ENCODE results near the gene MAML3. TPM values are rescaled to one million over a fixed set of nuclear protein-coding genes. Genes with fewer than 3 reads are reported as not detected.

Gene MAML3
- total RNA-seq, 5 donors from 2014 or later (not counting 1 experiment from before 2014, with no cell fraction given) = 2.0 to 3.4 (median 2.7) TPM

GRCh38 chr4:139919004-139919403 lies 235.0 kb downstream of the MAML3 start:
- CTCF ChIA-PET = no interaction called here
- H3K4me1 Mint-ChIP-seq = no peaks in the 10 kb centered on the region
- POLR2A ChIA-PET = no interaction called here
- Histone ChIP-seq H3K4me3 (ENCODE audit: control insufficient read depth in 1 of 2, extremely low read depth in 1 of 2, low read length in 1 of 2) (no peak overlapping the region), H3K27me3 (replicated peaks in 1 of 2; ENCODE audit: control insufficient read depth in 2 of 2, extremely low read depth in 1 of 2, insufficient read depth in 2 of 2, low read length in 1 of 2) (no peaks in the 10 kb centered on the region), H3K4me1 (ENCODE audit: control insufficient read depth in 1 of 2, extremely low read depth in 1 of 2, insufficient read depth in 2 of 2, low read length in 2 of 2) (no peaks in the 10 kb centered on the region), H3K36me3 (ENCODE audit: control insufficient read depth in 2 of 2, extremely low read depth in 1 of 2, insufficient read depth in 1 of 2, low read length in 1 of 2) (no peaks in the 10 kb centered on the region), H3K9me3 (no peaks in the 10 kb centered on the region), H3K27ac (ENCODE audit: low read length) (no peak overlapping the region)
- no peaks in the 10 kb centered on the region for H3K9me3 Mint-ChIP-seq
- DNase-seq = no peak
- H3K27ac Mint-ChIP-seq = no peak overlapping the region
- H3K4me3 Mint-ChIP-seq = no peak overlapping the region
- no peaks in the 10 kb centered on the region for H3K36me3 Mint-ChIP-seq
- peaks cover 0 to 2% of the 10 kb centered on the region in 2 donors for H3K27me3 Mint-ChIP-seq
- no peak for ATAC-seq (replicated peaks in 1 of 4)

- Mint-ChIP-seq H3K9me3 (no peaks in the 10 kb centered on the region), H3K4me3 (no peak overlapping the region), H3K36me3 (no peaks in the 10 kb centered on the region), H3K4me1 (no peaks in the 10 kb centered on the region), H3K27me3 (peaks cover 0 to 2% of the 10 kb centered on the region in 2 donors), H3K27ac (no peak overlapping the region)
- POLR2A ChIA-PET = no interaction called here
- Histone ChIP-seq H3K4me3 (ENCODE audit: control insufficient read depth in 1 of 2, extremely low read depth in 1 of 2, low read length in 1 of 2) (no peak overlapping the region), H3K27me3 (replicated peaks in 1 of 2; ENCODE audit: control insufficient read depth in 2 of 2, extremely low read depth in 1 of 2, insufficient read depth in 2 of 2, low read length in 1 of 2) (no peaks in the 10 kb centered on the region), H3K9me3 (no peaks in the 10 kb centered on the region), H3K4me1 (ENCODE audit: control insufficient read depth in 1 of 2, extremely low read depth in 1 of 2, insufficient read depth in 2 of 2, low read length in 2 of 2) (no peaks in the 10 kb centered on the region), H3K27ac (ENCODE audit: low read length) (no peak overlapping the region), H3K36me3 (ENCODE audit: control insufficient read depth in 2 of 2, extremely low read depth in 1 of 2, insufficient read depth in 1 of 2, low read length in 1 of 2) (no peaks in the 10 kb centered on the region)
- ATAC-seq (replicated peaks in 1 of 4) (no peak), DNase-seq (no peak)
- CTCF ChIA-PET = no interaction called here
- WGBS (ENCODE audit: insufficient coverage) = 63% methylated on average over 2 of the region's 7 CpGs
Measured at GRCh38 chr4:139918591-139918990, 235.4 kb downstream of the MAML3 start.

- CTCF ChIA-PET = no interaction called here
- no peaks in the 10 kb centered on the region for H3K27me3 ChIP-seq (replicated peaks in 1 of 2; ENCODE audit: control insufficient read depth in 2 of 2, extremely low read depth in 1 of 2, insufficient read depth in 2 of 2, low read length in 1 of 2)
- Mint-ChIP-seq H3K4me1 (no peaks in the 10 kb centered on the region), H3K4me3 (no peak overlapping the region), H3K27ac (no peak overlapping the region), H3K36me3 (no peaks in the 10 kb centered on the region), H3K9me3 (no peaks in the 10 kb centered on the region), H3K27me3 (peaks cover 0 to 2% of the 10 kb centered on the region in 2 donors)
- 94% methylated on average over 3 of the region's 6 CpGs for WGBS (ENCODE audit: insufficient coverage)
- ATAC-seq (replicated peaks in 1 of 4) (no peak), DNase-seq (no peak)
- POLR2A ChIA-PET = no interaction called here
- no peaks in the 10 kb centered on the region for H3K9me3 ChIP-seq
- no peaks in the 10 kb centered on the region for H3K4me1 ChIP-seq (ENCODE audit: control insufficient read depth in 1 of 2, extremely low read depth in 1 of 2, insufficient read depth in 2 of 2, low read length in 2 of 2)
- no peak overlapping the region for H3K4me3 ChIP-seq (ENCODE audit: control insufficient read depth in 1 of 2, extremely low read depth in 1 of 2, low read length in 1 of 2)
- no peaks in the 10 kb centered on the region for H3K36me3 ChIP-seq (ENCODE audit: control insufficient read depth in 2 of 2, extremely low read depth in 1 of 2, insufficient read depth in 1 of 2, low read length in 1 of 2)
- no peak overlapping the region for H3K27ac ChIP-seq (ENCODE audit: low read length)
Measured at GRCh38 chr4:139917896-139918295, 236.1 kb downstream of the MAML3 start.

GRCh38 chr4:139916041-139916440 lies 237.9 kb downstream of the MAML3 start:
- no peak overlapping the region for H3K27ac Mint-ChIP-seq
- Histone ChIP-seq H3K4me1 (ENCODE audit: control insufficient read depth in 1 of 2, extremely low read depth in 1 of 2, insufficient read depth in 2 of 2, low read length in 2 of 2) (no peaks in the 10 kb centered on the region), H3K27me3 (replicated peaks in 1 of 2; ENCODE audit: control insufficient read depth in 2 of 2, extremely low read depth in 1 of 2, insufficient read depth in 2 of 2, low read length in 1 of 2) (no peaks in the 10 kb centered on the region), H3K9me3 (no peaks in the 10 kb centered on the region), H3K36me3 (ENCODE audit: control insufficient read depth in 2 of 2, extremely low read depth in 1 of 2, insufficient read depth in 1 of 2, low read length in 1 of 2) (no peaks in the 10 kb centered on the region), H3K4me3 (ENCODE audit: control insufficient read depth in 1 of 2, extremely low read depth in 1 of 2, low read length in 1 of 2) (no peak overlapping the region), H3K27ac (ENCODE audit: low read length) (no peak overlapping the region)
- H3K27me3 Mint-ChIP-seq = no peaks in the 10 kb centered on the region
- ChIA-PET CTCF (no interaction called here), POLR2A (interaction anchor here in 1 of 2 donors (0.6 kb wide), 1 partner anchor 658 kb away, joined by 9 read pairs; no protein-coding TSS in a partner anchor)
- WGBS (ENCODE audit: insufficient coverage) = no CpG with 5 or more reads among the region's 1 CpG
- ATAC-seq (replicated peaks in 1 of 4) = no peak
- H3K9me3 Mint-ChIP-seq = no peaks in the 10 kb centered on the region
- no peak overlapping the region for H3K4me3 Mint-ChIP-seq
- no peak for DNase-seq
- no peaks in the 10 kb centered on the region for H3K36me3 Mint-ChIP-seq
- H3K4me1 Mint-ChIP-seq = no peaks in the 10 kb centered on the region

- H3K9me3 Mint-ChIP-seq = no peaks in the 10 kb centered on the region
- CTCF ChIA-PET = interaction anchor here in 1 of 2 donors (0.5 kb wide), 1 partner anchor 876 kb away, joined by 3 read pairs; no protein-coding TSS in a partner anchor
- H3K27ac ChIP-seq (ENCODE audit: low read length) = no peak overlapping the region
- no peaks in the 10 kb centered on the region for H3K4me1 Mint-ChIP-seq
- ATAC-seq (replicated peaks in 1 of 4) (no peak), DNase-seq (no peak)
- no peaks in the 10 kb centered on the region for H3K36me3 Mint-ChIP-seq
- POLR2A ChIA-PET = no interaction called here
- H3K36me3 ChIP-seq (ENCODE audit: control insufficient read depth in 2 of 2, extremely low read depth in 1 of 2, insufficient read depth in 1 of 2, low read length in 1 of 2) = no peaks in the 10 kb centered on the region
- H3K27ac Mint-ChIP-seq = no peak overlapping the region
- no peak overlapping the region for H3K4me3 Mint-ChIP-seq
- 50% methylated on average over 1 of the region's 2 CpGs for WGBS (ENCODE audit: insufficient coverage)
- no peaks in the 10 kb centered on the region for H3K4me1 ChIP-seq (ENCODE audit: control insufficient read depth in 1 of 2, extremely low read depth in 1 of 2, insufficient read depth in 2 of 2, low read length in 2 of 2)
- H3K4me3 ChIP-seq (ENCODE audit: control insufficient read depth in 1 of 2, extremely low read depth in 1 of 2, low read length in 1 of 2) = no peak overlapping the region
- H3K27me3 Mint-ChIP-seq = no peaks in the 10 kb centered on the region
- H3K9me3 ChIP-seq = no peaks in the 10 kb centered on the region
- H3K27me3 ChIP-seq (replicated peaks in 1 of 2; ENCODE audit: control insufficient read depth in 2 of 2, extremely low read depth in 1 of 2, insufficient read depth in 2 of 2, low read length in 1 of 2) = no peaks in the 10 kb centered on the region
Measured at GRCh38 chr4:139915037-139915436, 238.9 kb downstream of the MAML3 start.

GRCh38 chr4:139913995-139914598 lies 239.9 kb downstream of the MAML3 start:
- ChIA-PET POLR2A (no interaction called here), CTCF (interaction anchor here in 1 of 2 donors (0.7 kb wide), 1 partner anchor 19 kb away, joined by 3 read pairs; no protein-coding TSS in a partner anchor)
- Histone ChIP-seq H3K4me3 (ENCODE audit: control insufficient read depth in 1 of 2, extremely low read depth in 1 of 2, low read length in 1 of 2) (no peak overlapping the region), H3K4me1 (ENCODE audit: control insufficient read depth in 1 of 2, extremely low read depth in 1 of 2, insufficient read depth in 2 of 2, low read length in 2 of 2) (no peaks in the 10 kb centered on the region), H3K9me3 (no peaks in the 10 kb centered on the region), H3K27me3 (replicated peaks in 1 of 2; ENCODE audit: control insufficient read depth in 2 of 2, extremely low read depth in 1 of 2, insufficient read depth in 2 of 2, low read length in 1 of 2) (no peaks in the 10 kb centered on the region), H3K27ac (ENCODE audit: low read length) (no peak overlapping the region), H3K36me3 (ENCODE audit: control insufficient read depth in 2 of 2, extremely low read depth in 1 of 2, insufficient read depth in 1 of 2, low read length in 1 of 2) (no peaks in the 10 kb centered on the region)
- no peak for DNase-seq
- no CpG with 5 or more reads among the region's 5 CpGs for WGBS (ENCODE audit: insufficient coverage)
- H3K9me3 Mint-ChIP-seq = no peaks in the 10 kb centered on the region
- no peaks in the 10 kb centered on the region for H3K36me3 Mint-ChIP-seq
- no peaks in the 10 kb centered on the region for H3K27me3 Mint-ChIP-seq
- no peaks in the 10 kb centered on the region for H3K4me1 Mint-ChIP-seq
- H3K27ac Mint-ChIP-seq = no peak overlapping the region
- no peak overlapping the region for H3K4me3 Mint-ChIP-seq
- no peak for ATAC-seq (replicated peaks in 1 of 4)

All from T-cell (primary cell).